Prostate gland (tissue), 2 donors: ENCODE measurements around the gene PRSS8. TPM values are rescaled to one million over a fixed set of nuclear protein-coding genes. Genes with fewer than 3 reads are reported as not detected.
"Not testable (repeated sequence)": the region's sequence is repeated elsewhere in the genome, so short reads cannot be mapped to it uniquely, and the experiment has no call there.

Experiments
- DNase-seq: peaks from one replicate; pipeline ENCODE4 v3.0.0-alpha.2; 2019; ENCODE audit warnings: low spot score
- H3K27ac ChIP-seq, 2 donors: fragments of 200-600 bp; sonication (generic); 2 replicates each; pipeline ENCODE4 v1.5.1; 2017 to 2019
- H3K27me3 ChIP-seq: fragments of 200-600 bp; sonication (generic); replicated peaks from 2 replicates; pipeline ENCODE4 v1.5.1; 2019; ENCODE audit not compliant: insufficient read depth
- H3K36me3 ChIP-seq, 2 donors: fragments of 200-600 bp; sonication (generic); 1 replicate in 1 of 2; 2 replicates in 1 of 2; pipeline versions ENCODE4 v1.5.1 to v1.8.1; 2017 to 2019
- H3K4me1 ChIP-seq: fragments of 200-600 bp; sonication (generic); replicated peaks from 2 replicates; pipeline ENCODE4 v1.5.1; 2019
- H3K4me3 ChIP-seq, 2 donors: fragments of 200-600 bp; sonication (generic); 2 replicates each; pipeline ENCODE4 v1.5.1; 2017 to 2019
- H3K9me3 ChIP-seq: fragments of 200-600 bp; sonication (generic); 2 replicates; pipeline ENCODE4 v1.5.1; 2017
- POLR2A ChIP-seq: fragments of 450-650 bp; IDR thresholded peaks from one replicate; pipeline ENCODE4 v1.6.1; 2016; ENCODE audit warnings: antibody characterized with exemption, mild to moderate bottlenecking
- POLR2AphosphoS5 ChIP-seq: sonication (generic); formaldehyde crosslinking; IDR thresholded peaks from one replicate; pipeline ENCODE4 v1.6.1; 2017; ENCODE audit warnings: antibody characterized with exemption
- WGBS: methylation state at CpG from one replicate; pipeline ENCODE4 v1.1.5; 2018; 5-methylcytosine and 5-hydroxymethylcytosine counted together
- intact Hi-C: fragments of 100-400 bp; cut with DNase I; formaldehyde crosslinking; loops from one replicate; pipeline ENCODE4 v1.14.2; 2022
- total RNA-seq, 2 donors: library from RNA; depleted of rRNA; stranded (reverse); fragments of >200 nt; gene quantifications; one replicate each; pipeline ENCODE4 v1.1.0, GENCODE V29; 2016
- TF ChIP-seq, protein P1 (sequence below), 4 experiments: fragments of 200-600 bp in 2 of 4; fragments of 450-650 bp in 2 of 4; sonication (generic) in 2 of 4; IDR thresholded peaks; 1 replicate in 3 of 4; 2 replicates in 1 of 4; pipeline ENCODE4 v1.5.1; 2016 to 2019; ENCODE audit warnings: antibody characterized with exemption in 4 of 4, mild to moderate bottlenecking in 2 of 4, moderate library complexity in 2 of 4

Gene PRSS8
- total RNA-seq, 2 donors from 2014 or later, result 29.9 to 118 TPM

DNA sequence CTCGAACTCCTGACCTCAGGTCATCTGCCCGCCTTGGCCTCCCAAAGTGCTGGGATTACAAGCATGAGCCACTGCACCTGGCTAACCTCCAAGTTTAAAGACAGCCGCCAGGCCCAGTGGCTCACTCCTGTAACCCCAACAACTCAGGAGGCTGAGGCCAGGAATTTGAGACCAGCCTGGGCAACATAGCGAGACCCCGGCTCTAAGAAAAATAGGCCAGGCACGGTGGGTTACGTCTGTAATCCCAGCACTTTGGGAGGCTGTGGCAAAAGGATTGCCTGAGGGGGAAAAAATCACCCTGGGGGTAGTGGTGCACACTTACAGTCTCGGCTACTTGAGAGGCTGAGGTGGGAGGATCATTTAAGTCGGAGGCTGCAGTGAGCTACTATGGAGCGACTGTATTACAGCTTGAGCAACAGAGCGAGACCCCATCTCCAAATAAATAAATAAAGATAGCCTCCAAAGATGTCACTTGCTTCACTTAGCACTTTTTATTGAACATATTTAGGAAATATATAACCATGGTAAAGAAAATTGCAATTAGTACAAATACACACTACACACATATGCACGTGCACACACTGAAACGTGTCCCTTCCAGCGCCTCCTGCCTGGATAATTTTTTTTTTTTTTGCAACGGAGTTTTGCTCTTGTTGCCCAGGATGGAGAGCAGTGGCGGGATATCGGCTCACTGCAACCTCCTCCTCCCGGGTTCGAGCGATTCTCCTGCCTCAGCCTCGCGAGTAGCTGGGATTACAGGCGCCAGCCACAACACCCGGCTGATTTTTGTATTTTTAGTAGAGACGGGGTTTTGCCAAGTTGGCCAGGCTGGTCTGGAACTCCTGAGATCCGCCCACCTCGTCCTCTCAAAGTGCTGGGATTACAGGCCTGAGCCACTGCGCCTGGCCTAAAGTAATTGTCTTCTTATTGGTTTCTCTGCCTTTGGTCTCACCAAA, 28.7 kb downstream of the PRSS8 start:
- no peak overlapping the region for H3K4me3 ChIP-seq
- H3K4me1 ChIP-seq, result peaks cover 7% of the 10 kb centered on the region
- H3K36me3 ChIP-seq, result peaks cover 0 to 8% of the 10 kb centered on the region in 2 donors
- 92% methylated on average over 28 of the region's 28 CpGs for WGBS
- TF ChIP-seq POLR2A (no peak), POLR2AphosphoS5 (no peak)
- TF ChIP-seq, protein P1, sequence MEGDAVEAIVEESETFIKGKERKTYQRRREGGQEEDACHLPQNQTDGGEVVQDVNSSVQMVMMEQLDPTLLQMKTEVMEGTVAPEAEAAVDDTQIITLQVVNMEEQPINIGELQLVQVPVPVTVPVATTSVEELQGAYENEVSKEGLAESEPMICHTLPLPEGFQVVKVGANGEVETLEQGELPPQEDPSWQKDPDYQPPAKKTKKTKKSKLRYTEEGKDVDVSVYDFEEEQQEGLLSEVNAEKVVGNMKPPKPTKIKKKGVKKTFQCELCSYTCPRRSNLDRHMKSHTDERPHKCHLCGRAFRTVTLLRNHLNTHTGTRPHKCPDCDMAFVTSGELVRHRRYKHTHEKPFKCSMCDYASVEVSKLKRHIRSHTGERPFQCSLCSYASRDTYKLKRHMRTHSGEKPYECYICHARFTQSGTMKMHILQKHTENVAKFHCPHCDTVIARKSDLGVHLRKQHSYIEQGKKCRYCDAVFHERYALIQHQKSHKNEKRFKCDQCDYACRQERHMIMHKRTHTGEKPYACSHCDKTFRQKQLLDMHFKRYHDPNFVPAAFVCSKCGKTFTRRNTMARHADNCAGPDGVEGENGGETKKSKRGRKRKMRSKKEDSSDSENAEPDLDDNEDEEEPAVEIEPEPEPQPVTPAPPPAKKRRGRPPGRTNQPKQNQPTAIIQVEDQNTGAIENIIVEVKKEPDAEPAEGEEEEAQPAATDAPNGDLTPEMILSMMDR (IDR thresholded peaks at IDR 0.05), result no peak
- intact Hi-C loops, result loop anchor here (5.0 kb wide), 1 partner anchor 36 kb away; no protein-coding TSS in a partner anchor
- no peaks in the 10 kb centered on the region for H3K9me3 ChIP-seq
- no peak for DNase-seq
- H3K27me3 ChIP-seq, result no peaks in the 10 kb centered on the region
- H3K27ac ChIP-seq, result no peak overlapping the region

DNA sequence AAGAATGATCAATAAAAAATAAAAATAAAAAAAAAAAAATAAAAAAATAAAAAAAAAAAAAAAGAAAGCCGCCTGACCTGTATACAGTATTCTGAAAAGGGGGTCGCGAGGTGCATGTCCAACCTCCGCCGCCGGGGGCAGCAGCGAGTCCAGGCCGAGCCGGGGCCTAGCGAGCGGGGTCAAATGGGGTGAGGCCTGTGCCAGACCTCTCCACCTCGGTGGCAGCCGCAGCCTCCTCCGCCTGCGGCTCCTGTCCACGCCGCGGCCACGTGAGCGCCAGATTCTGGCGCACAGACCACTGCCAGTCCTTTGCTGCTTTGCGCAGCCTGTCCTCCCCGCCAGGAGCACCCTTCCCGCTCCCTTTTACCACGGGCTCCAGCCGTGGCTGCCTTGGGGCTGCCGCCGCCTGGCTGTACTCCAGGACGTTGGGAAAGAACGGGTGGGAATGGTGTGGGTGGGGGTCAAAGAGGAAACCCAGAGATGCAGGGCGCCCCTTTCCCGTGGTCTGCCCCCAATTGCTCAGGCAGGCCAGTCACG, 29.8 kb downstream of the PRSS8 start:
- Histone ChIP-seq H3K27me3 (no peaks in the 10 kb centered on the region), H3K4me3 (no peak overlapping the region), H3K4me1 (peaks cover 7% of the 10 kb centered on the region), H3K9me3 (no peaks in the 10 kb centered on the region), H3K27ac (no peak overlapping the region), H3K36me3 (peaks cover 0 to 6% of the 10 kb centered on the region in 2 donors)
- TF ChIP-seq POLR2A (no peak), POLR2AphosphoS5 (peak; percentile 41)
- TF ChIP-seq, protein P1 (IDR thresholded peaks at IDR 0.05), result peak; percentile 52 to 77 (median 72)
- intact Hi-C loops, result loop anchor here (5.0 kb wide), 1 partner anchor 37 kb away; no protein-coding TSS in a partner anchor
- peak; percentile 56 for DNase-seq
- WGBS, result 22% methylated on average over 33 of the region's 33 CpGs

DNA sequence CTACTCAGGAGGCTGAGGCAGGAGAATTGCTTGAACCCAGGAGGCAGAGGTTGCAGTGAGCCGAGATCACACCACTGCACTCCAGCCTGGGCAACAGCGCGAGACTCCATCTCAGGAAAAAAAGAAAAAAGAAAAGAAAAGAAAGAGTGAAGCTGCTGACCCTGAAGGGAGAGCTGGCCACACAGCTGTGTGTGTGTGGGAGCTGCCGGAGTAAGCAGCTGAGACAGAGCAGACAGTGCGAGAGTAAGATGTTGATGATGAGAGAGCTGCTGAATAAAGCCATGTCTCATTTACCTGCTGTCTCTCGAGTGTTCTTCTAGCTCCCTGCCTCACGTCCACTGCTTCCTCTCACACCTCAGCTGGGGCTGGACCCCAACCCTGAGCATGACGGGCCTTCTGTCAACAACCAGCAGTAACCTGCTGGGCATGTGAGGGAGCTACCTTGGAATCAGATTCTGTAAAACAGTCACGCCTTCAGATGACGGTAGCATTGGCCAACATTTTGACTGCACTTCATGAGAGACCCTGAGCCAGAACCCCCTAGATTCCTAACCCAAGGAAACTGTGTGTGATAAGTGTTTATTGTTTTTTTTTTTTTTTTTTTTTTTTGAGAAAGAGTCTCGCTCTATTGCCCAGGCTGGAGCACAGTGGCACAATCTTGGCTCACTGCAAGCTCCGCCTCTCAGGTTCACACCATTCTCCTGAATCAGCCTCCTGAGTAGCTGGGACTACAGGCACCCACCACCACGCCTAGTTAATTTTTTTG, 34.5 kb downstream of the PRSS8 start:
- H3K36me3 ChIP-seq, intact Hi-C loops, H3K4me1 ChIP-seq, H3K27ac ChIP-seq, H3K9me3 ChIP-seq, DNase-seq, H3K4me3 ChIP-seq, H3K27me3 ChIP-seq: not testable (repeated sequence)
- 76% methylated on average over 13 of the region's 13 CpGs for WGBS

DNA sequence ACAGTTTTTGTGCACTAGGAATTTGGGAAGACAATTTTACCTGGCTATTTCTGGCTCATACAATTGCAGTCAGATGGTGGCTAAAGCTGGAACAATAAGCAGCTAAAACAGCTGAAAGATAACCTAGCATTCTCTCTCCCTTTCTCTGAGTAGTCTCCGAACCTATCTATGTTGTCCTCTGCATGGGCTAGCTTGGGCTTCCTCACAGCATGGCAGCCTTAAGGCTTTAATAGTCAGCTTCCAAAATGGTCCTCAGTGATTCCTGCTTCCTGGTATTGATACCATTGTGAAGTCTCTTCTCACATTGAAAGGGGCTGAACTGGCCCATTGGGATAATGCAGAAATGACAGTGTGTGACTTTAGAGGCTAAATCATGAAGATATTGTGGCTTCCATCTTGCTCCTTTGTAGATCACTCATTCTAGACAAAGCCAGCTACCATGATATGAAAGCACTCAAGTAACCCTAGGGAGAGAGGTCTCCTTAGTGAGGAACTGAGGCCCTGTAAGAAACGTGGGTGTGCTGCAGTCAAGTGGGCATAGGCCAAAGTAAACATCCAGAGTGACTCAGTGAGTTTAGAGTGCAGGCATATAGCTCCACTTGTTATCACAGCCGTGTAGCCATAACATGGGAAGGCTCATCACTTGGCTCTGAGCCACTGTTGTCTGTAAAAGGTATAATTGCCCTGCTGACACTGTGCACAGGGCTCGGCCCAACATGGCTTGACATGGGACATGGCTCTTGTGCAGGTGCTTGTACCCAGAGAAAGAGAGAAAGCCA, 35.5 kb downstream of the PRSS8 start:
- Histone ChIP-seq H3K36me3 (no peaks in the 10 kb centered on the region), H3K4me3 (no peak overlapping the region), H3K27ac (no peak overlapping the region), H3K27me3 (no peaks in the 10 kb centered on the region), H3K4me1 (no peaks in the 10 kb centered on the region), H3K9me3 (no peaks in the 10 kb centered on the region)
- TF ChIP-seq POLR2A (no peak), POLR2AphosphoS5 (no peak)
- TF ChIP-seq, protein P1 (IDR thresholded peaks at IDR 0.05), result no peak
- no peak for DNase-seq
- WGBS, result 62% methylated on average over 4 of the region's 4 CpGs
- intact Hi-C loops, result loop anchor here (10.0 kb wide), 1 partner anchor 115 kb away; the partner anchor contains the start of gene HSD3B7
